HepG2 (cell line): ENCODE results near the gene ENO4. TPM values are rescaled to one million over a fixed set of nuclear protein-coding genes. Genes with fewer than 3 reads are reported as not detected.
A peak's percentile ranks its signal among the peaks of the same experiment; 100 is the strongest.

ENCODE experiments used
- ATAC-seq: fragments of 200-7000 bp; cut with Tn5 transposase; 3 replicates; pipeline ENCODE4 v1.9.1; 2020; ENCODE audit warnings: mild to moderate bottlenecking, moderate library complexity
- BruUV-seq: library from RNA; stranded (reverse); fragments of 400-500 nt; replicated peaks from 2 replicates; lab custom pipeline; 2021; lab: Mats Ljungman, UMichigan
- CTCF ChIA-PET: fragments of 300-600 bp; formaldehyde crosslinking; extraction: SDS; loops from one replicate; lab custom pipeline; 2021; ENCODE audit warnings: low total read pairs, inconsistent platforms, low intra/inter-chr PET ratio; lab: Yijun Ruan, JAX
- POLR2A ChIA-PET: fragments of 350-600 bp; sonication (Branson Sonifier 250); formaldehyde crosslinking; loops from one replicate; lab custom pipeline; 2020; ENCODE audit warnings: antibody characterized with exemption, inconsistent platforms; lab: Yijun Ruan, JAX
- DNase-seq: peaks from one replicate; pipeline ENCODE4 v3.0.0-alpha.2; 2015; ENCODE audit warnings: low spot score
- FAIRE-seq: peaks from 3 replicates; lab custom pipeline; 2011; peaks lifted over from hg19 to GRCh38; lab: Jason Lieb, UNC
- H2AFZ ChIP-seq: one replicate; pipeline ENCODE4 v1.6.1; 2011; ENCODE audit warnings: low read length, inconsistent platforms
- H3K27ac ChIP-seq: fragments of 300-600 bp; 3 replicates; pipeline ENCODE4 v1.8.0; 2011; ENCODE audit warnings: mixed run types, mild to moderate bottlenecking, mixed read lengths, low read length, inconsistent platforms; ENCODE audit not compliant: insufficient read depth; ENCODE audit errors: extremely low read length
- H3K27me3 ChIP-seq, 2 experiments: fragments of 200-600 bp in 1 of 2; 2 replicates in 1 of 2; 3 replicates in 1 of 2; pipeline versions ENCODE4 v1.6.0 to v1.8.0; 2011; ENCODE audit warnings: low read length in 2 of 2, mild to moderate bottlenecking in 2 of 2, moderate library complexity in 2 of 2, inconsistent platforms in 1 of 2; ENCODE audit not compliant: insufficient read depth in 2 of 2, control insufficient read depth in 1 of 2
- H3K36me3 ChIP-seq, 2 experiments: fragments of 200-600 bp in 1 of 2; replicated peaks in 1 of 2; 2 replicates in 1 of 2; 3 replicates in 1 of 2; pipeline versions ENCODE4 v1.5.1 to v1.8.0; 2011; ENCODE audit warnings: low read length in 2 of 2, inconsistent platforms in 1 of 2; ENCODE audit not compliant: insufficient read depth in 2 of 2, control insufficient read depth in 1 of 2
- H3K4me1 ChIP-seq: 2 replicates; pipeline ENCODE4 v1.5.1; 2012; ENCODE audit warnings: low read length, inconsistent platforms; ENCODE audit not compliant: insufficient read depth
- H3K4me2 ChIP-seq: 2 replicates; pipeline ENCODE4 v1.6.0; 2011; ENCODE audit warnings: low read depth, low read length, inconsistent platforms
- H3K4me3 ChIP-seq, 3 experiments: fragments of 200-600 bp in 1 of 3; sonication (generic), shearing (Covaris generic) in 1 of 3; replicated peaks in 1 of 3; 2 replicates each; pipeline ENCODE4 v1.5.1; 2011 to 2016; ENCODE audit warnings: low read length in 3 of 3, inconsistent platforms in 2 of 3, low read depth in 2 of 3, mild to moderate bottlenecking in 2 of 3, control low read depth in 1 of 3, mixed read lengths in 1 of 3; ENCODE audit not compliant: insufficient read depth in 1 of 3
- H3K79me2 ChIP-seq: one replicate; pipeline ENCODE4 v1.6.1; 2011; ENCODE audit warnings: low read length, inconsistent platforms; ENCODE audit not compliant: insufficient read depth
- H3K9ac ChIP-seq: 2 replicates; pipeline ENCODE4 v1.6.0; 2011; ENCODE audit warnings: mild to moderate bottlenecking, low read depth, low read length, inconsistent platforms; ENCODE audit not compliant: insufficient read depth
- H3K9me3 ChIP-seq: 2 replicates; pipeline ENCODE4 v1.5.1; 2012; ENCODE audit warnings: mild to moderate bottlenecking, low read length
- H4K20me1 ChIP-seq: 2 replicates; pipeline ENCODE4 v1.6.0; 2011; ENCODE audit warnings: inconsistent platforms, mild to moderate bottlenecking, low read length, moderate library complexity; ENCODE audit not compliant: insufficient read depth
- GABPA ChIP-seq, 2 experiments: IDR thresholded peaks; 2 replicates each; pipeline ENCODE4 v1.6.1; 2011 to 2016; ENCODE audit warnings: low read depth in 2 of 2, low read length in 1 of 2, missing biosample characterization in 1 of 2, missing genetic modification characterization in 1 of 2
- MAFF ChIP-seq: IDR thresholded peaks from 2 replicates; pipeline ENCODE4 v1.6.1; 2011; ENCODE audit warnings: low read depth, low read length, improper control_type of control experiment
- MAFK ChIP-seq, 2 experiments: IDR thresholded peaks in 1 of 2; conservative IDR thresholded peaks in 1 of 2; 2 replicates each; pipeline ENCODE4 v1.6.1; 2011; ENCODE audit warnings: improper control_type of control experiment in 2 of 2, low read length in 2 of 2
- whole genome bisulfite sequencing: methylation state at CpG from one replicate; pipeline ENCODE4 v1.1.6; 2017; ENCODE audit warnings: low lambda C conversion rate; 5-methylcytosine and 5-hydroxymethylcytosine counted together
- in situ Hi-C: cut with HindIII; loops from 2 replicates; pipeline ENCODE4 v1.10.0; 2017; ENCODE audit warnings: low pct_unique_long_range_greater_than_20kb; ENCODE audit not compliant: extremely low pct_ligation_motif_present
- intact Hi-C: fragments of 100-400 bp; cut with micrococcal nuclease; formaldehyde crosslinking; loops from one replicate; pipeline ENCODE4 v1.10.0; 2022; ENCODE audit not compliant: unreplicated experiment
- polyA plus RNA-seq, 8 experiments: library from polyadenylated mRNA; depleted of rRNA in 3 of 8; stranded (reverse) in 7 of 8; unstranded in 1 of 8; fragments of >200 nt; fragmentation: Illumina TruSeq in 4 of 8; extraction: Trizol in 4 of 8; gene quantifications; 2 replicates each; pipeline versions ENCODE4 v1.2.1 to v1.2.3, GENCODE V29; 2011 to 2016; ENCODE audit warnings: low read depth in 4 of 8, missing spikeins in 1 of 8, mixed read lengths in 1 of 8; ENCODE audit not compliant: insufficient read depth in 1 of 8
- total RNA-seq, 5 experiments: library from RNA; depleted of rRNA; stranded (reverse); fragments of >200 nt; fragmentation: Illumina TruSeq; extraction: Trizol; gene quantifications; 2 replicates each; pipeline ENCODE4 v1.2.3, GENCODE V29; 2016; ENCODE audit warnings: low read depth in 1 of 5
- TF ChIP-seq, protein P1 (sequence below): sonication (generic); formaldehyde crosslinking; IDR thresholded peaks from 2 replicates; pipeline ENCODE4 v1.5.0; 2020; ENCODE audit warnings: missing genetic modification reagents, mild to moderate bottlenecking, borderline replicate concordance

Gene ENO4
- total and polyA plus RNA-seq, 2 of the 13 experiments (the other 11 are each of a cell fraction or from before 2014, with no cell fraction given): not detected

DNA sequence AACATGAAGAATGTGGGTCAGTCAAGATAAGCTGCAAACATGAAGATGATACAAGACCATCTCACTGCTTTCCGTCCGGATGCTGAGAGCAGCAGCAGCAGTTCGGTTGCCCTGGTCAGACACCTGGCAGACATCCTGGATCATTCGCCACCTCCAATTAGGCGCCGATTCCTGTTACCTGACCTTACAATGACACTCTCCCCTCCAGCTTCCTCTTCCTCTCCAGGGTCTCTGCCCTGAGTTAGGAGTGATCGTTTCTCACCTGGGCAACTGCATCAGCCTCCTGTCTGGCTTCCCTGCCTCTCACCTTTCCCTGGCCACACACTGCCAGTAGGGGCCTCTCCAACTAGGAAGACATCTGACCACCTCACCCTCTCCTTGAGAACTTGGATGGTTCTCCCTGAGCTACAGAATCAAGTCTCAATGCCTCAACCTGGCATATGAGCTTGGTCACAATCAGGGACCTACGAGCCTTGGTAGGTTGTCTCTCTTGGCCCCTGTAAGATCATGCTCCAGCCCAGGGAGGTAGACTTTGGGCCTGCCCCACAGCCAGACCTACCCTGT, 31.4 kb upstream of the ENO4 start (continued):
- TF ChIP-seq, protein P1, sequence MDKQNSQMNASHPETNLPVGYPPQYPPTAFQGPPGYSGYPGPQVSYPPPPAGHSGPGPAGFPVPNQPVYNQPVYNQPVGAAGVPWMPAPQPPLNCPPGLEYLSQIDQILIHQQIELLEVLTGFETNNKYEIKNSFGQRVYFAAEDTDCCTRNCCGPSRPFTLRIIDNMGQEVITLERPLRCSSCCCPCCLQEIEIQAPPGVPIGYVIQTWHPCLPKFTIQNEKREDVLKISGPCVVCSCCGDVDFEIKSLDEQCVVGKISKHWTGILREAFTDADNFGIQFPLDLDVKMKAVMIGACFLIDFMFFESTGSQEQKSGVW (CRISPR knock-in tag): no peak

DNA sequence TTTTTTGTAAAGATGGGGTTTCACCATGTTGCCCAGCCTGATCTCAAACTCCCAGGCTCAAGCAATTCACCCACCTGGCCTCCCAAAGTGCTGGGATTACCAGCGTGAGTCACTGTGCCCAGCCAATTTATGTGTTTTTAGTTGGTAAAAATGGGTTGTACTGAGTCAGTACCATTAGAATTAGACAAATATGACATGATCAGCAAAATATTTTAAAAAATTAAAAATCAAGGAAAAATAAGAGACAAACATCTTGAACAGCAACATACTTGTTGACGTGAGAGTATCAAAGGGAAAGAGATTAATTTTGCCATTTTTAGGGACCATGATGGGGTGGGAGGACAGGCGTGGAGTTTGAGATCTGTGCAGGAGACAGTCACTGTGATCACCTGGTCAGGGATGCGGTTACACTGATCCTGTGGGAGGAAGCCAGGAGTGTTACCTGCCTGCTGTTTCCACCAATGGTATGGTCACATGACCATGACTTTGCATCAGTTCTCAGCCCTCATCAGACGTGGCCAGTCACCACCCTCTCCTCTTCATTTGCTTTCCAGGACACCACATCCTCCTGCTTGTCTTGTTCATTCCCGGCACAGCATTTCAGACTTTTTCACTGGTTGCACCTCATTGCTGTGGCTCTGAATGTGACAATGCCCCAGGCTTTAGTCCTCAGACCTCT, 29.2 kb upstream of the ENO4 start:
- Histone ChIP-seq H3K9me3 (no peaks in the 10 kb centered on the region), H2AFZ (no peak overlapping the region), H3K79me2 (no peaks in the 10 kb centered on the region), H3K9ac (no peak overlapping the region), H3K36me3 (no peaks in the 10 kb centered on the region), H3K4me3 (no peak overlapping the region), H4K20me1 (0 out of 2 replicates have a peak, but pooled peaks cover 4% of the 10 kb centered on the region), H3K27ac (no peak overlapping the region), H3K27me3 (peaks cover 2 to 7% of the 10 kb centered on the region in 2 experiments; a peak in 1 of 5 replicates), H3K4me1 (no peaks in the 10 kb centered on the region), H3K4me2 (no peak overlapping the region)
- POLR2A ChIA-PET: no interaction called here
- ATAC-seq (no peak), DNase-seq (no peak), FAIRE-seq (no peak)
- 42% methylated on average over 6 of the region's 6 CpGs for WGBS
- peak; percentile 33 to 59; a peak in 3 of 4 replicates for TF ChIP-seq MAFK (conservative IDR thresholded peaks at IDR 0.05 in 1 of 2, IDR thresholded peaks at IDR 0.05 in 1 of 2; ENCODE audit: low read length in 2 of 2)
- no peak for TF ChIP-seq GABPA (IDR thresholded peaks at IDR 0.05; ENCODE audit: low read depth, low read length)
- no peak for TF ChIP-seq GABPA (CRISPR knock-in tag; IDR thresholded peaks at IDR 0.05; ENCODE audit: low read depth)
- 0 out of 2 replicates have a peak, but pooled peaks have one; percentile 36 for TF ChIP-seq MAFF
- CTCF ChIA-PET: no interaction called here
- intact Hi-C loops: no loop called here
- in situ Hi-C loops: no loop called here
- no TSS peak for BruUV-seq
